Measurements from ENCODE around the gene CSNK1A1L. TPM values are rescaled to one million over a fixed set of nuclear protein-coding genes. Genes with fewer than 3 reads are reported as not detected.

The CSNK1A1L gene
- total and polyA plus RNA-seq, 10 of the 15 experiments (the other 5 are each of a cell fraction or from before 2014, with no cell fraction given) = not detected

DNA sequence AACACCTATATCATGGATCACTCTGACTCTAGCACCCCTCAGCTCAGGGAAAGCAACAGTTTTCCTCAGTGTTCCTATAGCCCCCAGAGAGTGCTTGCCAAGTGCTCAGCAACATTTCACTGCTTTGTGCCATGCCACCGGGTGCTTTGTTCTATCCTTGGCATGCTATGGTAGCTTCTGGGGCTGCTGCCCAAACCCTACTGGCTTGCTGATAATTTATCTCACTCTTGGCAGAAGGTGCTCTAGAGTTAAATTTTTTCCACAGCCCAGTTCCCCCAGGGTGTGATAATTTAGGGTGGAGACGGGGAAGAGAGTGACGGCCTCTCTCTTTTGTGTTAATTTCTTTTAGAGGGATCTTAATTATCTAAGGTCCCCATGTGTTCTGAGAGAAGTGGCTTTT lies 12.6 kb upstream of the CSNK1A1L start (continued):
- TF ChIP-seq, protein P1, sequence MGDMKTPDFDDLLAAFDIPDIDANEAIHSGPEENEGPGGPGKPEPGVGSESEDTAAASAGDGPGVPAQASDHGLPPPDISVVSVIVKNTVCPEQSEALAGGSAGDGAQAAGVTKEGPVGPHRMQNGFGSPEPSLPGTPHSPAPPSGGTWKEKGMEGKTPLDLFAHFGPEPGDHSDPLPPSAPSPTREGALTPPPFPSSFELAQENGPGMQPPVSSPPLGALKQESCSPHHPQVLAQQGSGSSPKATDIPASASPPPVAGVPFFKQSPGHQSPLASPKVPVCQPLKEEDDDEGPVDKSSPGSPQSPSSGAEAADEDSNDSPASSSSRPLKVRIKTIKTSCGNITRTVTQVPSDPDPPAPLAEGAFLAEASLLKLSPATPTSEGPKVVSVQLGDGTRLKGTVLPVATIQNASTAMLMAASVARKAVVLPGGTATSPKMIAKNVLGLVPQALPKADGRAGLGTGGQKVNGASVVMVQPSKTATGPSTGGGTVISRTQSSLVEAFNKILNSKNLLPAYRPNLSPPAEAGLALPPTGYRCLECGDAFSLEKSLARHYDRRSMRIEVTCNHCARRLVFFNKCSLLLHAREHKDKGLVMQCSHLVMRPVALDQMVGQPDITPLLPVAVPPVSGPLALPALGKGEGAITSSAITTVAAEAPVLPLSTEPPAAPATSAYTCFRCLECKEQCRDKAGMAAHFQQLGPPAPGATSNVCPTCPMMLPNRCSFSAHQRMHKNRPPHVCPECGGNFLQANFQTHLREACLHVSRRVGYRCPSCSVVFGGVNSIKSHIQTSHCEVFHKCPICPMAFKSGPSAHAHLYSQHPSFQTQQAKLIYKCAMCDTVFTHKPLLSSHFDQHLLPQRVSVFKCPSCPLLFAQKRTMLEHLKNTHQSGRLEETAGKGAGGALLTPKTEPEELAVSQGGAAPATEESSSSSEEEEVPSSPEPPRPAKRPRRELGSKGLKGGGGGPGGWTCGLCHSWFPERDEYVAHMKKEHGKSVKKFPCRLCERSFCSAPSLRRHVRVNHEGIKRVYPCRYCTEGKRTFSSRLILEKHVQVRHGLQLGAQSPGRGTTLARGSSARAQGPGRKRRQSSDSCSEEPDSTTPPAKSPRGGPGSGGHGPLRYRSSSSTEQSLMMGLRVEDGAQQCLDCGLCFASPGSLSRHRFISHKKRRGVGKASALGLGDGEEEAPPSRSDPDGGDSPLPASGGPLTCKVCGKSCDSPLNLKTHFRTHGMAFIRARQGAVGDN (IDR thresholded peaks at IDR 0.05) = no peak
- TF ChIP-seq, protein P2, sequence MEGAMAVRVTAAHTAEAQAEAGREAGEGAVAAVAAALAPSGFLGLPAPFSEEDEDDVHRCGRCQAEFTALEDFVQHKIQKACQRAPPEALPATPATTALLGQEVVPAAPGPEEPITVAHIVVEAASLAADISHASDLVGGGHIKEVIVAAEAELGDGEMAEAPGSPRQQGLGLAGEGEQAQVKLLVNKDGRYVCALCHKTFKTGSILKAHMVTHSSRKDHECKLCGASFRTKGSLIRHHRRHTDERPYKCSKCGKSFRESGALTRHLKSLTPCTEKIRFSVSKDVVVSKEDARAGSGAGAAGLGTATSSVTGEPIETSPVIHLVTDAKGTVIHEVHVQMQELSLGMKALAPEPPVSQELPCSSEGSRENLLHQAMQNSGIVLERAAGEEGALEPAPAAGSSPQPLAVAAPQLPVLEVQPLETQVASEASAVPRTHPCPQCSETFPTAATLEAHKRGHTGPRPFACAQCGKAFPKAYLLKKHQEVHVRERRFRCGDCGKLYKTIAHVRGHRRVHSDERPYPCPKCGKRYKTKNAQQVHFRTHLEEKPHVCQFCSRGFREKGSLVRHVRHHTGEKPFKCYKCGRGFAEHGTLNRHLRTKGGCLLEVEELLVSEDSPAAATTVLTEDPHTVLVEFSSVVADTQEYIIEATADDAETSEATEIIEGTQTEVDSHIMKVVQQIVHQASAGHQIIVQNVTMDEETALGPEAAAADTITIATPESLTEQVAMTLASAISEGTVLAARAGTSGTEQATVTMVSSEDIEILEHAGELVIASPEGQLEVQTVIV (IDR thresholded peaks at IDR 0.05; ENCODE audit: borderline replicate concordance, partially characterized antibody) = no peak
- TF ChIP-seq ZNF24 (IDR thresholded peaks at IDR 0.05) (no peak), MTA3 (IDR thresholded peaks at IDR 0.05; ENCODE audit: borderline replicate concordance, low read length) (no peak), SMAD5 (IDR thresholded peaks at IDR 0.05; ENCODE audit: low read depth) (no peak), ATF7 (IDR thresholded peaks at IDR 0.05; ENCODE audit: low read depth) (no peak), MTA2 (IDR thresholded peaks at IDR 0.05; ENCODE audit: low read depth) (no peak), SIX5 (IDR thresholded peaks at IDR 0.05; ENCODE audit: low read depth, low read length, severe bottlenecking) (no peak), MYC (IDR thresholded peaks at IDR 0.05; ENCODE audit: insufficient read depth, insufficient read length, insufficient replicate concordance, low read length, severe bottlenecking) (no peak), TCF3 (IDR thresholded peaks at IDR 0.05; ENCODE audit: borderline replicate concordance, insufficient read depth, low read depth, low read length) (no peak)
- TF ChIP-seq, protein P3, sequence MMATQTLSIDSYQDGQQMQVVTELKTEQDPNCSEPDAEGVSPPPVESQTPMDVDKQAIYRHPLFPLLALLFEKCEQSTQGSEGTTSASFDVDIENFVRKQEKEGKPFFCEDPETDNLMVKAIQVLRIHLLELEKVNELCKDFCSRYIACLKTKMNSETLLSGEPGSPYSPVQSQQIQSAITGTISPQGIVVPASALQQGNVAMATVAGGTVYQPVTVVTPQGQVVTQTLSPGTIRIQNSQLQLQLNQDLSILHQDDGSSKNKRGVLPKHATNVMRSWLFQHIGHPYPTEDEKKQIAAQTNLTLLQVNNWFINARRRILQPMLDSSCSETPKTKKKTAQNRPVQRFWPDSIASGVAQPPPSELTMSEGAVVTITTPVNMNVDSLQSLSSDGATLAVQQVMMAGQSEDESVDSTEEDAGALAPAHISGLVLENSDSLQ (IDR thresholded peaks at IDR 0.05) = no peak
- TF ChIP-seq, protein P4, sequence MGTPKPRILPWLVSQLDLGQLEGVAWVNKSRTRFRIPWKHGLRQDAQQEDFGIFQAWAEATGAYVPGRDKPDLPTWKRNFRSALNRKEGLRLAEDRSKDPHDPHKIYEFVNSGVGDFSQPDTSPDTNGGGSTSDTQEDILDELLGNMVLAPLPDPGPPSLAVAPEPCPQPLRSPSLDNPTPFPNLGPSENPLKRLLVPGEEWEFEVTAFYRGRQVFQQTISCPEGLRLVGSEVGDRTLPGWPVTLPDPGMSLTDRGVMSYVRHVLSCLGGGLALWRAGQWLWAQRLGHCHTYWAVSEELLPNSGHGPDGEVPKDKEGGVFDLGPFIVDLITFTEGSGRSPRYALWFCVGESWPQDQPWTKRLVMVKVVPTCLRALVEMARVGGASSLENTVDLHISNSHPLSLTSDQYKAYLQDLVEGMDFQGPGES (IDR thresholded peaks at IDR 0.05) = no peak
